ENCODE measurements around the gene IL1B.

DNA sequence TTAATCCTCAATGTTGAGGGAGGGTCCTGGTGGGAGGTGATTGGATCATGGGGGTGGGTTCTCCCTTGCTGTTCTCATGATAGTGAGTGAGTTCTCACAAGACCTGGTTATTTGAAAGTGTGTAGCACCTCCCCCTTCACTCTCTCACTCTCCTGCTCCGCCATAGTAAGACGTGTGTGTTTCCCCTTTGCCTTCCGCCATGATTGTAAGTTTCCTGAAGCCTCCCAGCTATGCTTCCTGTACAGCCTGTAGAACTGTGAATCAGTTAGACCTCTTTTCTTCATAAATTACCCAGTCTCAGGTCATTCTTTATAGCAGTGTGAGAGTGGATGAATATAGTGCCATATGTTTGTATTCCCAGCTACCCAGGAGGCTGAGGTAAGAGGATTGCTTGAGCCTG lies 9.6 kb downstream of the IL1B start:
- TF ChIP-seq GATA2 (IDR thresholded peaks at IDR 0.05; ENCODE audit: low read depth, low read length) (no peak), GATA3 (IDR thresholded peaks at IDR 0.05; ENCODE audit: low read depth, low read length) (no peak)

All from SH-SY5Y (cell line).